Tibial artery (tissue), 4 donors: ENCODE measurements around the gene ST13.

Experiments
- DNase-seq, 2 donors: peaks; one replicate each; pipeline ENCODE4 v3.0.0-alpha.2; 2019
- H3K27ac ChIP-seq, 2 donors: fragments of 200-600 bp; sonication (generic) in 1 of 2; 1 replicate in 1 of 2; 2 replicates in 1 of 2; pipeline ENCODE4 v1.5.1; 2018 to 2019; ENCODE audit warnings: mild to moderate bottlenecking in 1 of 2
- H3K27me3 ChIP-seq, 2 donors: fragments of 200-600 bp; sonication (generic) in 1 of 2; one replicate each; pipeline versions ENCODE4 v1.5.1 to v1.6.0; 2016 to 2019
- H3K36me3 ChIP-seq, 3 donors: fragments of 200-600 bp; sonication (generic) in 2 of 3; one replicate each; pipeline ENCODE4 v1.5.1; 2016 to 2019; ENCODE audit warnings: mild to moderate bottlenecking in 2 of 3
- H3K4me1 ChIP-seq, 4 donors: fragments of 200-600 bp; sonication (generic) in 2 of 4; 1 replicate in 3 of 4; 2 replicates in 1 of 4; pipeline ENCODE4 v1.5.1; 2016 to 2019
- H3K4me3 ChIP-seq, 2 donors: fragments of 200-600 bp; sonication (generic) in 1 of 2; 1 replicate in 1 of 2; 2 replicates in 1 of 2; pipeline ENCODE4 v1.5.1; 2018 to 2019; ENCODE audit warnings: mild to moderate bottlenecking in 2 of 2
- H3K9me3 ChIP-seq, 3 donors: fragments of 200-600 bp; sonication (generic) in 1 of 3; one replicate each; pipeline ENCODE4 v1.5.1; 2016 to 2019
- CTCF ChIP-seq, 2 experiments: fragments of 200-600 bp in 1 of 2; fragments of 450-650 bp in 1 of 2; IDR thresholded peaks; one replicate each; pipeline ENCODE4 v1.5.1; 2017 to 2019; ENCODE audit warnings: antibody characterized with exemption in 2 of 2, mild to moderate bottlenecking in 1 of 2, moderate library complexity in 1 of 2
- intact Hi-C: fragments of 100-400 bp; cut with DNase I; formaldehyde crosslinking; loops from one replicate; pipeline ENCODE4 v1.15.0; 2023; ENCODE audit warnings: low total_unique reads

The ST13 gene

GRCh38 chr22:40818747-40819598 lies 37.5 kb downstream of the ST13 start, which contains the start of gene SLC25A17:
SLC25A17 (minus strand) TSS chr22:40819346; CDS start chr22:40819248, 98 bp downstream.
- peak; percentile 36 to 45 for TF ChIP-seq CTCF (IDR thresholded peaks at IDR 0.05)
- peaks cover 0 to 29% (median 16%) of the 10 kb centered on the region in 4 donors for H3K4me1 ChIP-seq
- no peaks in the 10 kb centered on the region for H3K9me3 ChIP-seq
- DNase-seq: peak; percentile 87 to 93
- H3K4me3 ChIP-seq: peak within 1 kb of the TSS; percentile 69 to 93
- intact Hi-C loops: loop anchor here (5.0 kb wide), 1 partner anchor 152 kb away; no protein-coding TSS in a partner anchor
- H3K27me3 ChIP-seq: no peaks in the 10 kb centered on the region
- H3K27ac ChIP-seq: peak within 1 kb of the TSS; percentile 70 to 88
- H3K36me3 ChIP-seq: peaks cover 4 to 12% (median 6%) of the 10 kb centered on the region in 3 donors

GRCh38 chr22:40818192-40818746 lies 38.2 kb downstream of the ST13 start:
- no peaks in the 10 kb centered on the region for H3K9me3 ChIP-seq
- H3K27me3 ChIP-seq: no peaks in the 10 kb centered on the region
- H3K36me3 ChIP-seq: peaks cover 0 to 7% (median 0%) of the 10 kb centered on the region in 3 donors
- peaks cover 0 to 29% (median 16%) of the 10 kb centered on the region in 4 donors for H3K4me1 ChIP-seq
- intact Hi-C loops: loop anchor here (5.0 kb wide), 1 partner anchor 151 kb away; no protein-coding TSS in a partner anchor
- peak overlapping the region in 1 of 2 donors; percentile 88 for H3K27ac ChIP-seq
- H3K4me3 ChIP-seq: peak overlapping the region; percentile 69 to 93
- DNase-seq: no peak
- TF ChIP-seq CTCF (IDR thresholded peaks at IDR 0.05): no peak

- intact Hi-C loops: loop anchor here (5.0 kb wide), 1 partner anchor 150 kb away; no protein-coding TSS in a partner anchor
- Histone ChIP-seq H3K4me1 (peaks cover 0 to 29% (median 16%) of the 10 kb centered on the region in 4 donors), H3K27me3 (no peaks in the 10 kb centered on the region), H3K9me3 (no peaks in the 10 kb centered on the region), H3K27ac (no peak overlapping the region), H3K4me3 (peak overlapping the region in 1 of 2 donors; percentile 69), H3K36me3 (peaks cover 0 to 6% (median 0%) of the 10 kb centered on the region in 3 donors)
- DNase-seq: no peak
- no peak for TF ChIP-seq CTCF (IDR thresholded peaks at IDR 0.05)
Measured at GRCh38 chr22:40817737-40818136, 38.7 kb downstream of the ST13 start.

- Histone ChIP-seq H3K36me3 (peaks cover 0 to 6% (median 0%) of the 10 kb centered on the region in 3 donors), H3K4me1 (peaks cover 0 to 19% (median 13%) of the 10 kb centered on the region in 4 donors), H3K27me3 (no peaks in the 10 kb centered on the region), H3K4me3 (no peak overlapping the region), H3K9me3 (no peaks in the 10 kb centered on the region), H3K27ac (no peak overlapping the region)
- no peak for DNase-seq
- no peak for TF ChIP-seq CTCF (IDR thresholded peaks at IDR 0.05)
- intact Hi-C loops: no loop called here
Measured at GRCh38 chr22:40813912-40814315, 42.5 kb downstream of the ST13 start.

GRCh38 chr22:40808018-40808841 lies 48.2 kb downstream of the ST13 start:
- H3K27ac ChIP-seq: no peak overlapping the region
- DNase-seq: no peak
- H3K36me3 ChIP-seq: peaks cover 0 to 3% (median 0%) of the 10 kb centered on the region in 3 donors
- H3K27me3 ChIP-seq: no peaks in the 10 kb centered on the region
- no peaks in the 10 kb centered on the region for H3K9me3 ChIP-seq
- no peaks in the 10 kb centered on the region for H3K4me1 ChIP-seq
- no peak overlapping the region for H3K4me3 ChIP-seq
- TF ChIP-seq CTCF (IDR thresholded peaks at IDR 0.05): no peak
- intact Hi-C loops: no loop called here
